HG03039 (cell line): ENCODE results near the gene APOBEC3H.

ENCODE experiments used
- ATAC-seq: cut with Tn5 transposase; IDR thresholded peaks from one replicate; pipeline ENCODE4 v1.9.1; 2021; ENCODE audit warnings: mild to moderate bottlenecking, moderate library complexity; ENCODE audit not compliant: unreplicated experiment

Gene APOBEC3H

GRCh38 chr22:39106326-39106725 is 9.3 kb downstream of the APOBEC3H start:
- ATAC-seq = no peak

DNA sequence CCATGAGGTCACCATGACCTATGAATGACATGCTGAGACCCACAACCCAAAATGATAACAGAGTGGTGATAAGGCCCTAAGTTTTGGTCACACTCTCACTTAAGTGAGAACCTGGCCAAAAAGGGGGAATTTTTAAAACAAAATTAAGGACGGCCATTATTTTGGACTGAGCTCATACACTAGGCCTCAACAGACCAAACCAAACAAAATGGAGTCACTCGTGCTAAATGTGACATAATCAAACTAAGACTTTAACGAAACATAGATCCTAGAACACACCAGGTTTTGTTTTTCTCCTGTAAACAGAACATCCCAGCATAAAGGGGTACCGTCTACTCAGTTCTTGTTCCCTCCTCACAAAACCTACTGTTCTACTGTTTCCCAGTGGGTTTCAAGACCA is 11.4 kb downstream of the APOBEC3H start:
- ATAC-seq = no peak

- ATAC-seq = no peak
Observed at GRCh38 chr22:39109361-39109760, 12.3 kb downstream of the APOBEC3H start.

DNA sequence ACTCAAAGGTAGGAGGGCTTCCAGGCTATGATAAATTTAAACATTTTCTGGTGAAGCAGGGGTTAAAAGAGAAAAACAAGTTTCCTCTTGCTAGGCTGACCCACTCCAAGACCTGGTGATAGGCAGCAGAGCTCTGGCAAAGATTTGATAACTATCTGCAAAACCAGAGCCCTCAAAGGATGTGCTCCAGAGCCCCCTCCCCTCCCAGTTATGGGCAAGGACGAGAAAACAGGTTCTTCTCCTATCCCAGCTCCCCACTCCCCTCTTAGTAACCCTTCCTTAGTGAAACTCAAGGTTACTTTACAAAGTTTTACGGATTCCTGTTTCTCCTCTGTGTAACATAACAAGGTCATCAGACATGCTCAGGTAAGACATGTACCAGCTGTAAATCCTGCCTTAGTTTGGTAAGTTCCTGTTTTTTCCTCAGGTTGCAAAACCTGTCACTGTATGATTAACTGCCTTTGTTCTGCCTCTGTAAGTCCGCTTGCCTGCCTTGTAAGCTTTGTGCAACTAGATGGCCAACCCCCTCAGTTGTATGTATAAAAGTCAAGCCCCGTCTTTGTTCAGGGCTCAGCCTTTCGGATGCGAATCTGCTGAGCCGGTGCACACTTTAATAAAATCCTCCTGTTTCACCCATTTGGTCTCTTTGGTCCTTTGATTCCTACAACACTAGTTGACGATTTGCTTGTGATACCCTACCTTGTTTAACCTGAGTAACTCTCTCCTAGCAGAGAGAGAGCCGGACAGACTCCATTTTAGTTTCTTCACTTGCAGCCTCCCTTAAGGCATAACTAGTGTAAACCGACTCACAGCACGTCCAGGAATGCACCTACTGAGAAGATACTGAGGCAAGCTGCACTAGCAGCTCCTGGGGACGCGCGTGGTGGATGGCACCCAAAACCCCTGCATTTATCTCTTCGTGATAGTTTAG is 13.9 kb downstream of the APOBEC3H start:
- ATAC-seq = no peak

DNA sequence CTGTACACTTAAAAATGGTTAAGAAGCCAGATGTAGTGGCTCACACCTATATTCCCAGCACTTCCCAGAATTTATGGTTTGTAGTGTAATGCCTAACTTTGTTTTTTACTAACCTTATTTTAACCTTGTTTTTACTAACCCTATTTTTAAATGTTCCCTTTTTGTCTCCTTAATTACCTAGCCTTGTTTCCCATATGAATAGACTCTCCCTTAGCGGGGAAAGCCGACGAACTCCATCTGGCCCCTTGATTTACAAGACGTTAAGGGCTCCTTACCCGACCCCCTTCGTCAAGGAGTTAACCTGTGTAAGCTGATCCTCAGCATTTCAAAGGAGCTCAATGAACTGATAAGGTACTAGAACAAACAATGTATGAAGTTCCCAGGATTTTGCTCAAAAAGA is 17.1 kb downstream of the APOBEC3H start:
- no peak for ATAC-seq

GRCh38 chr22:39115570-39115969 is 18.5 kb downstream of the APOBEC3H start:
- no peak for ATAC-seq

GRCh38 chr22:39115977-39116621 is 19.1 kb downstream of the APOBEC3H start:
- no peak for ATAC-seq

GRCh38 chr22:39117585-39118191 is 20.6 kb downstream of the APOBEC3H start:
- ATAC-seq = no peak

- ATAC-seq = no peak
Observed at GRCh38 chr22:39120983-39121382, 23.9 kb downstream of the APOBEC3H start.

DNA sequence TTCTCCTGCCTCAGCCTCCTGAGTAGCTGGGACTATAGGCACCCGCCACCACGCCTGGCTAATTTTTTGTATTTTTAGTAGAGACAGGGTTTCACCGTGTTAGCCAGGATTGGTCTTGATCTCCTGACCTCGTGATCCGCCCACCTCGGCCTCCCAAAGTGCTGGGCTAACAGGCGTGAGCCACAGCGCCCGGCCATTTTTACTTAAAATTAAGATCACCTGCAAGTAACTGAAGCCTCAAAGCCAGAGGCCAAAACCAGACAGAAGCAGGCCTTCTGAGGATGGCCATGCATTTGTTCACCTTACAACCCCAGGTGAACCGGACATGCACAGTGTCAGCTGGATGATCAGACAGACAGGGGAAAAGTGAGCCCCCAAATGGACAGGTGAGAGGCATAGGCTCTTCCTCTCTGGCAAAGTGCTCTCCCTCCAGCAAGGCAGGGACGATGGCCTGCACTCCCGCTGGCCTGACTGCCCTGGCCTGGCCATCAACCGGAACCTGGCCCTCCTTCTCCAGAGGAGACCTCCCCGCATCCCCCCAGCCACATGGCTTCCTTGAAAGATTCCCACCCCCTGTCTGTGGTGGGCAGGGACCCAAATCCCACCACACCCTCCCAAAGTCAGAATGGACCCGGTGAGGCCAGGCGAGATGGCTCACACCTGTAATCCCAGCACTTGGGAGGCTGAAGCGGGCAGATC is 25.9 kb downstream of the APOBEC3H start:
- no peak for ATAC-seq

- ATAC-seq = no peak
Observed at GRCh38 chr22:39123751-39124581, 26.9 kb downstream of the APOBEC3H start.

- ATAC-seq = no peak
Observed at GRCh38 chr22:39125622-39126021, 28.6 kb downstream of the APOBEC3H start.

- no peak for ATAC-seq
Observed at GRCh38 chr22:39128508-39128907, 31.5 kb downstream of the APOBEC3H start.

- ATAC-seq = no peak
Observed at GRCh38 chr22:39129081-39129480, 32.0 kb downstream of the APOBEC3H start.

GRCh38 chr22:39129746-39130145 is 32.7 kb downstream of the APOBEC3H start:
- ATAC-seq = no peak

DNA sequence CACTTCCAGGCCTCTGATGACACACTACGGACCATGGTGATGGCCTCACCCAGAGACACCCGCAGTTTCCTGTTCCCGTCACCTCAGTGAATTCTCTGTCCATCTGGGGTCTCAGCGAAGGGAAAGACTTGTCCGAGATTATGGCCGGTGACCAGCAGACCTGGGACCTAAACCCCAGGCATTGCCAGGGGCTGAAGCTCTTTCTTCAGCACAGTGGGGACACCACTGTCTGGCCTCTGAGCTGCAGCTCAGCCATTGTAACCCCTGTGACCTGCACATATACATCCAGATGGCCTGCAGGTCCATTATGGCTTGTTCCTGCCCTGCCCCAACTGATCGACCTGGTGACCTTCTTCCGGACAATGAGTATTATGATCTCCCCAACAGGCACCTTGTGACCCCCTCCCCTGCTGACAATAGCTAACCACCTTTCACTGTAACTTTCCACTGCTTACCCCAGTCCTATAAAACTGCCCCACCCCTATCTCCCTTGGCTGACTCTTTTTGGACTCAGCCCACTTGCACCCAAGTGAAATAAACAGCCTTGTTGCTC is 33.2 kb downstream of the APOBEC3H start:
- ATAC-seq = no peak

- ATAC-seq = no peak
Observed at GRCh38 chr22:39130892-39131855, 34.1 kb downstream of the APOBEC3H start.

DNA sequence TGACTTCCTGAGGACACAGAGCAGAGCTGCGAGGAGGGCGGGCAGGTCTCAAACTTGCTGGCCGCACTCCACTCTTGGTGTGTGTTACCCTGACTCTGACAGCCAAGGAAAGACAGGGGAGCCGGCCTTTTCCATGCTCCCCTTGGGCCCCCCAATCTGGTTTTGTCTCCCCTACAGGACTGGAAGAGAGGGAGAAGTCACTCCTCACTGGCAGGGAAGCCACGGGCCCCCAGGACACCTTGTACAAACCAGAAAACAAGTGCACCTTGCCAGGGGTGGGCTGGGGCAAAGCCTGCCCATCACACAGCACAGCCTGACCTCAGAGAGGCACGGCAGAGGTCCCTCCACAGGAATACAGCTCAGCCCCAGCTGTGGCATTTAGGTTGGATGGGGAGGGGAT is 35.2 kb downstream of the APOBEC3H start:
- ATAC-seq = no peak
